HG03196 (cell line): ENCODE data around the gene PCSK6.
"Not testable (repeated sequence)": the region's sequence is repeated elsewhere in the genome, so short reads cannot be mapped to it uniquely, and the experiment has no call there.

Experiments used
- ATAC-seq: cut with Tn5 transposase; IDR thresholded peaks from one replicate; pipeline ENCODE4 v1.9.1; 2021; ENCODE audit not compliant: unreplicated experiment

The PCSK6 gene

DNA sequence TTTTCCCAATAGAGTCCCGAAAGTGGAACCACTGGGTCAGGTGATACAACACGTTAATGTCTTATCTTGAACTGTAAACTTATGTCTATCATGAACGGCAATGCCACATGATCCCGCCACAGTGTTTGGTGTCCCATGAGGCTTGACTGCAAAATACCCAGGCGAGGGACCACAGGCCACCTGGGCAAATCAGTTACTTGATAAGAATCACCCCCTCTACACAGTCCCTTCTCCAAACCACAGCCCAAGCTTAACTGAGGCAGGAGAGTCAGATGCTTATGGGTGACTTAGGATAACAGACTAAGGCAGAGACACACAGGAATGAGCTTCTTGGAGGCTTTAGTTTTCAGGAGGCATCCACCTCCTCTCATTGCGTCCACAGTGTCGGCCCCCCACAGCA, 151.5 kb downstream of the PCSK6 start:
- ATAC-seq: no peak

DNA sequence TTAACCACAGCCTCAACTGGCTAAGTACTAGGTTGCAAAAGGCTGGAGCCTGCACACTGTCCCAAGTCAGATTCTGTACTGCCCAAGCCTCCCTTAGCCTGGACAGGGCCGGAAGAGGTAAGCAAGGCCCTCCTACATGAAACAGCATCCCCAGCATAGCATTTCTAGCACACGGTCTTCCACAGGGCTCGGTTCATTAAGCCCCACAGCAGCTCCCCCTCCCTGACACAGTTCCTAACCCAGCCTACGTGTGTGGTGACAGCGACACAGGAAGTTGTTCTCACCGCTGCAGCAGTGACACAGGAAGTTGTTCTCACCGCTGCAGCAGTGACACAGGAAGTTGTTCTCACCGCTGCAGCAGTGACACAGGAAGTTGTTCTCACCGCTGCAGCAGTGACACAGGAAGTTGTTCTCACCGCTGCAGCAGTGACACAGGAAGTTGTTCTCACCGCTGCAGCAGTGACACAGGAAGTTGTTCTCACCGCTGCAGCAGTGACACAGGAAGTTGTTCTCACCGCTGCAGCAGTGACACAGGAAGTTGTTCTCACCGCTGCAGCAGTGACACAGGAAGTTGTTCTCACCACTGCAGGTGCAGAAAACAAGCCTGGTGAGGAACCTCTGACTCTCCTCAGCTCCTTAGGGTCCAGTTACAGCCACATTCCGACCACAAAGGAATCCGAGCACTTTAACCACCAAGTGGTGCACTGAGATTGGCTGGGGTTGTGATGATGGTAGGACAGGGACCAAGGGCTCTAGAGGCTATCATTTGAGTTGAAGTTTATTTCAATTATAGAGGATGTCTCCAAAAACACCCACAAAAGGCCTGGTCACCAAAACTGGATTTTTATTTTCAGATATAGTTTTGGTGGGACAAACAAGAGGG, 155.4 kb downstream of the PCSK6 start:
- ATAC-seq: not testable (repeated sequence)

GRCh38 chr15:101332061-101332467, 157.4 kb downstream of the PCSK6 start:
- no peak for ATAC-seq

DNA sequence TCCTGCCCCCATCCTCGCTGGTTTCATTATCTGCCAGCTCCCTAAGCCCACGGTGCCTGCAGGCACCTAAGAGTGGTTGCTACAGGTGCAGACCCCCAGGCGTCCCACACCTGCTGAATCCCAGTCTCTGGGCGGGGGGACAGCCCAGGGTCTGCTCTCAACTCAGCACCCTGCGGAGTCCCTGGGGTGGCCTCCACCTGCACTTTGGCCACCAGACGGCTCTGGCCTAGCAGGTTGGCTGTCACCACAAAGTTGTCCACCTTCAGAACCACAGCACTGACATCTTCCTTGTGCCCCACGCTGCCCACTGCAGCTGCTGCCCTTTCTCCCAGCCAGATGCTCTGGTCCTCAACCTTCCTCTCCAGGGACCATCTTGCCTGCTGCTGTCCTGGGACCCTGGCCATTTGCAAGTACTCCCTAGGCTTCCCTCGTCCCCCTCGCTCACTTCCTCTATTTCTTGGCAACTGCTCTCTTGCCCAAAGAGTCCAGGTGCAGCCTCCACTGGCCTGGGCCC, 159.6 kb downstream of the PCSK6 start:
- ATAC-seq: no peak

- ATAC-seq: no peak
These were observed 160.1 kb downstream of the PCSK6 start for GRCh38 chr15:101329309-101329863.

GRCh38 chr15:101328001-101328400, 161.5 kb downstream of the PCSK6 start:
- no peak for ATAC-seq

DNA sequence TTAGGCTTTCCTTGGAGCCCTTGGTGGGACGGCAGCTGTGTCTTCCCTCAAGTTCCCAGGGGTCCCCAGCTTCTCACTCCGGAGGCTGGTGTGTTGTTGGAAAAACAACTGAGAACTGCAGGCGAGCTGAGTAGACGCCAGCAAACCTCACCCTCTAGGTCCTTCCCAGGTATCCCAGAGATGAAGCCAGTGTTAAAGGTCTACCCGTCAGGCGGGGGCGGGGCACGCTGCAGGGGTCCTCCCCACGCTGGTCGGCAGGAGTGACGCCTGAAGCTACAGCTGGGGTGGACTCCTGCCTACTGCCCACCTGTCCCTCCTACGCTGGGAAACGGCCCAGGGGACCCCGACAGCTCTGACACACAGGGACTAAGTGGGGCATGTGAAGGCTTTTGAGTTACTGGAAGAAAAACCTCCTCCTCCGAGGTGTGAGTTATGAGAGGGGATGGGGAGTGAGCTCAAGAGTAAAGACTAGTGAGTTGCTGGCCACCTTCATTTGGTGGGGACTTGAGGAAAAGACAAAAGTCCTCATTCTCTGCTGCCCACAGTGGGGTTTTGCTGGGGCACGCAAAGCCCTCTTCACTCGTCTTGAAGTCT, 162.3 kb downstream of the PCSK6 start:
- no peak for ATAC-seq

DNA sequence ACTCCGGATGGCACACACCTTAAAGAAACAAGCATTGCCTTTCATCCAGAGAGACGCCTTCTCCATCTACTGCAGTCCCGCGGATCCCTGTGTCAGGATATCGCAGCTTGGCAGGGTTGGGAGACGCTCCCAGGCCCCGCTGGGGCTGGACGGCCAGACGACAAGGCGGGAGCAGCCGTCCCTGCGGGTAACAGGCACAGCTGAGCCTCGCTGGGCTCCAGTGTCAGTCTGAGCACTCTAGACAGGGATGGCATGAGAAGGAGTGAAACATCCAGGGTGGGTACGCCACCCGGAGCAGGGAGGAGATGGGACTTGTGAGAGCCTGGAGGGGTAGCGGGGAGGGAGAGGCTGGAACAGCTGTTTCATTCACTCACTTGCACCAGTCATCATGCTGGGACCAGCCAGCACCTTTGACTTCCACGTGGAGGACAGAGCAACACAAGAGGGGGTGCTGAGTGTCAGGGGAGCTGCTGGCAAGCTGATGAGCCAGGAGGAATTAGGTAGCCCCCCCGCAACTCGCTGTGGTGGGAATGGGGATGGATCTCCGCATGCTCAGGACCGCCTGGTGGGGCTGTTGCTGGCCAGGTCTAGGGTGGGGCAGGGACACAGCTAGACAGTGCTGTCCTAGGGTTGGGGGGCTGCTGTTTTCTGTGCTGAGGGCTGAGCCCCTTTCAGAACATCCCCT, 162.9 kb downstream of the PCSK6 start:
- ATAC-seq: no peak

GRCh38 chr15:101326026-101326315, 163.5 kb downstream of the PCSK6 start:
- no peak for ATAC-seq

DNA sequence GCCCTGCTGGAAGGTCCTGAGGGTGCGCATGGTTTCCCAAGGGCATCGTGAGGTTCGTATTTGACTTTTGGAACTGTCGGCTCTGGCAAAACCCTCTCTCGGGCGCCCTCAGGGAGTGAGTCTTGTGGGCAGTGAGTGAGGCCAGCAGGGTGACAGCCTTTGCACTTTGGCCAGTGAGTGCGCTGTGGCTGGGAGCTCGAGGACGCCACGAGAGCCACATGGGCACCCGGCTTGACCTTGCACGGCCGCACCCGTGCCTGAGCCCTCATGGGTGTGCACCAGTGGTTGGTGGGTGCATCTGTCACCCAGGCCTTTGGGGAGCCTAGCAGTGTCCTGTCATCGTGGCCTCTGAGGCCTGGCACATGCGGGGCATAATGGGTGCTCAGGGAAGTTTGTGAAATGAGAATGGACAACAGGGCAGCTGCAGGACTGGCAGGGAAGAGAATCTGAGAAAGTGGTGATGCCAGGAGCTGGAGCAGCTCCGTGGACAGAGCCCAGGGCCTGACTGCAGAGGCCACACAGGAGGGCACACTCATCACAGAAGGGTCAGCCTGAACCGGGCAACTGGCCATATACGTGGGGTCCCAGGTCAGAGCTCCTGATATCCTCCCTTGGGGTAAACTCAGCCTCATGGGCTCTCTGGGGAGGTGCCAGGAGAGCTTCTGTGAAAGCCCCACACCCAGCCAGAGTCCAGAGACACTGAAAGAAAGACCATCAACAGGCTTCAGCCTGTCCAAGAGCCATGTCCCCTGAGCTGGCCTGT, 164.1 kb downstream of the PCSK6 start:
- ATAC-seq: no peak

- ATAC-seq: no peak
These were observed 164.9 kb downstream of the PCSK6 start for GRCh38 chr15:101324524-101325177.

DNA sequence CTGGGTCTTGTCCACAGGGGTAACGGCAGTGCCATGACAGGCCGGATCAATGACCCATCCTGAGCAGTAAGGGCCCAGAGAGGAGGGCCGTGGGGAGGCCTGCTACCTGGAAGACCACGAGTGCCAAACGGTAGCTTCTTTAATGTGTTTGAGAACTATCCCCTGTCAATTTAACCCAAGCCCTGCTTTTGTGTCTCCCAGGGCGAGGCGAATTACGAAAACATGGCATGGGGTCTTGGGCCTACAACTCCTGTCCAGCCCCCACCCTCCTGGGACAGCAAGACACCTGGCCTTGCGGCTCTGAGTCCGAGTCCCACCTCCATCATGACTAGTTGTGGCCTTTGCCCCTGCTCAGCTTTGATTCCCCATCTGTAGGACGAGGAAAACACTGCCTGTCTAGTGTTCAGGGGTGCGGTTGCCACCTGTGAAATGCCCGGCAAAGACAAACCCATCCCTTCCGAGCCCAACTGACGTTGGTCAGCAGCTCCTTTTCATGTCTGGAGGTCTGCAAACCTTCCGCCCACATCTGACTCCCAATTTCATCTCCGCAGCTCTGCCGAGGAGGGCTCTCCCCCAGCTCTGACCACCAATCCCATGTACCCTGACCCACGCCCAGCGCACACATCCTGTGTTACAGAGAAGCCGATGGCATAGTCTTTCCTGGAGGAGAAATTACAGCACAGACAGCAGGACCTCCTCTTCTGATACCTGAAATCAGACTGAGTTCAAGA, 165.5 kb downstream of the PCSK6 start:
- ATAC-seq: no peak

- no peak for ATAC-seq
These were observed 166.5 kb downstream of the PCSK6 start for GRCh38 chr15:101322854-101323477.

- no peak for ATAC-seq
These were observed 167.4 kb downstream of the PCSK6 start for GRCh38 chr15:101322016-101322695.

DNA sequence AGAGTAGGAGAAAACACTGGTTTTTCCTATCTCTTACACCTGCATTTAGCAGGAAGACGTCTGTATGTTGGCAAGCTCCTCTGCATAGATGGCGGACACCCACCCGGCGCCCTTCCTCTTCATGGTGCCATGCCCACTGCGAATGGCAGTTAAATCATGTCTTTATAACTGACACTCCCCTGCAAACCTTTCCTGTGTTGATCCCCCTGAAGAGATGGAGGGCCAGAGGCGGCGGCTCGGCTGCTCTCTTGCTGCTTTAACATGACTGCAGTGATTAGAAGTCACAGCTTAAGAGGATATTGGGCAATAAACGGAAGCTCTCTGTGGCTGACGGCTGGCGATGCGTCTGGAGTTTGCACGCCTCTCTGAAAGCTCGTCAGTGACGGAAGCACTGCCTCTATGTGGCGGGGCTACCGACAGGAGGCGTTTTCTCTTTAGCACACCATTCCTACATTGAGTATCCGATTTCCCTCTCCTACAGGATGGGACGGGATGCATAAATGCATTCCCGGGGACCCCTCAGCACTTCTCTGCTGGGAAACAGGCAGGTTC, 168.9 kb downstream of the PCSK6 start:
- ATAC-seq: no peak

GRCh38 chr15:101318839-101319238, 170.7 kb downstream of the PCSK6 start:
- no peak for ATAC-seq

GRCh38 chr15:101318147-101318819, 171.2 kb downstream of the PCSK6 start:
- ATAC-seq: no peak

GRCh38 chr15:101317336-101317872, 172.1 kb downstream of the PCSK6 start:
- no peak for ATAC-seq
